HG02943 (cell line): ENCODE data around the gene SMTNL2.
A peak's percentile ranks its signal among the peaks of the same experiment; 100 is the strongest.

Experiments
- ATAC-seq: cut with Tn5 transposase; IDR thresholded peaks from one replicate; pipeline ENCODE4 v1.9.1; 2021; ENCODE audit warnings: mild to moderate bottlenecking, low read depth, moderate library complexity; ENCODE audit not compliant: unreplicated experiment

The SMTNL2 gene

GRCh38 chr17:4544951-4545216 lies 39.4 kb upstream of the SMTNL2 start:
- no peak for ATAC-seq

DNA sequence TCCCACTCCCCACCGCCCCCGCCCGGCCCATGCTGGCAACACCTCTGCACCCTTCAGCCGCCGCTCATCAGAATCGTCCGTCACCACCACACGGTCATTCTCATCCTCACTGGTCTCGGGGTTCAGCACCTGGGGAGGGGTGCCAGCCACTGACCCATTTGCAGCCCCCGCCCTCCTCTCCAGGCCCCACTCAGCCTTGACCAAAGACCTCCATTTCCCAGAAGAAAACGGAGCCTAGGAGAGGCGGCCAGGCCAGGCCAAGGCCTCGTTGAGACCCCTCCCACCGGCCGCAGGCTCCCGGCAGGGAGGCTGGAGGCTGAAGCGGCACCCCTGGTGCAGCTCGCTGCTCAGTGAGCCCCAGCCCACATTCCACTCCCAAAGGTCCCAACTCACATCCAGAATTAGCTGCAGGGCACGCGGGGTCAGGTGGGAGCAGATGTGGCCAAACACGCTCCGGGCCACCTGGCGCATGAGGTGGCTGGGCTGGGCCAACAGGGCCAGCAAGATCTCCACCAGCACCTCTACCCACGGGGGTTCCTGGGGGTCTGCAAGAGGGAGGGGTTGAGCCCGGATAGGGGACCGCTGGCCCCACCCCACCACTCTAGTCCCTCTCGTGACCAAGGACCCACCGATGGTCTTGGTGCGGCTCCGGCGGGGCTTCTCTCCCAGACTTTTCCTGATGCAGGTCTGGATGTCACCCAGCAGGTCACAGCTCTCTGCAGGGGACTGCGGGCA lies 38.9 kb upstream of the SMTNL2 start:
- no peak for ATAC-seq

DNA sequence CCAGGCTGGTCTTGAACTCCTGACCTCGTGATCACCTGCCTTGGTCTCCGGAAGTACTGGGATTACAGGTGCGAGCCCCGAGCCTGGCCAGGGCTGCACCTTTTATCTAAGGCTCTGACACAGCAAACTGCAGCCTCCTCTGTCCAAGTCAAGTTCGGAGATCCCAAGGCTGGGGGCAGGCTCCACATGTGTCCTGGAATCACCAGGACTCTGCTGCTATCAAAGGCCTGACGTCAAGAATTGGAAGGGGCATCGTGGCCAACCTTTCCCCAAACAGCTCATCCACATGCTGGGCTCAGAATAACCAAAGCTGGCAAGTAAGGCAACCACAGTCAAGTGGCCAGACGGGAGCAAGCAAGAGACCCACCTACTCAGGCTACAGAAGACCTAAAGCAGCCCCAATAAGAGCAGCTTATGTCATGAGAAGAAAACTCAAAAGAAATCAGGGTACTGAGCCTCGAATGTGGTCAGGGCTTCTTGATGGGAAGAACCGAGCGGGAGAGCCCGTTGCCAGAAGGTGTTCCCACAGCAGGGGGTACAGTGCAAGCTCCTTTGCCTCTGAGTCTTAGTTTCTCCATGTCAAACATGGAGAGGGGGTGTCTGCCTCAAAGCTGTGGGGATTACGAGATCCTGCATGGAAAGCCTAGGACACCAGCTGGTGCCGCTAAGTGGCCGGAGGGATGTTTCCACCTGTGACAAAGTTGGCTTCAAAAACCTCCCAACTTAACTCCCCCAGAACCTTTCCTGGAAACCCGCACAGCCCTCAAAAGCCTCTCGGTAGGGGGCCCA lies 37.0 kb upstream of the SMTNL2 start:
- no peak for ATAC-seq

- ATAC-seq, result no peak
These were observed 36.3 kb upstream of the SMTNL2 start for GRCh38 chr17:4548061-4548461.

DNA sequence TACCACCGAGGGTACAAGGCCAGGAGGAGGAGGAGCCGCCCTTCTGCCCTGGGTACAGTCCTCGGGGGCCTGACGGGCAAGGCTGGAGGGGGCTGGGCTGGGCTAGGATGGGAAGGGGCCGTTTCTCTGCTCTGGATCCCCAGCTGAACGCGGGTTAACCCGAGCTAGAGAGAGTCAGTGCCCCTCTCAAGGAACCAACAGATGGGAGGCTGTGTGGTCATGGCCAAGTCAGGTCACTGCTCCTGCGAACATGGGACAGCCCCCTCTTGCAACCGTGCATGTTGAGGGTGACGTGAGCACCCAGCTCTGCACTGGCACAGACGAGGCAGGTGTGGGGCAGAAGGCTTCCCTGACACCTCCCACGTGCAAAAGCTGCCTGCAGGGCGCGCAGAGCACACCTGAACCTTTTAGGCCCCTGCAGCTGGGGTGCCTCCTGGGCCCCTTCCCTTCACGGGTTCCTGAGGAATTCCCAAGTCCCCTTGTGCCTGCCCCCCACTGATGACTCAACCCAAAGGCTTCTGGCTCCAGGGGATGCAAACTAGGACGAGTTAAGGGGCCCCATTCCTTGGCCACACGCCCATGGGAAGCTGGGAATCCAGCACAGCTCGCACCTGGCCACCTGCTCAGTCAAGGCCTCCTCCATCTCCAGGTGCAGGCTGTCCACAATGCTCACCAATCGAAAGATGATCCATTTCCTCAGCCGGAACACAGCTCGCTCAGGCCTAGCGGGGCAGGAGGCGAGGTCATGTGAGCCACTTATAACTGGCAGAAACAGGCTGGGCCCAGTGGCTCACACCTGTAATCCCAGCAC lies 35.4 kb upstream of the SMTNL2 start:
- ATAC-seq, result no peak

DNA sequence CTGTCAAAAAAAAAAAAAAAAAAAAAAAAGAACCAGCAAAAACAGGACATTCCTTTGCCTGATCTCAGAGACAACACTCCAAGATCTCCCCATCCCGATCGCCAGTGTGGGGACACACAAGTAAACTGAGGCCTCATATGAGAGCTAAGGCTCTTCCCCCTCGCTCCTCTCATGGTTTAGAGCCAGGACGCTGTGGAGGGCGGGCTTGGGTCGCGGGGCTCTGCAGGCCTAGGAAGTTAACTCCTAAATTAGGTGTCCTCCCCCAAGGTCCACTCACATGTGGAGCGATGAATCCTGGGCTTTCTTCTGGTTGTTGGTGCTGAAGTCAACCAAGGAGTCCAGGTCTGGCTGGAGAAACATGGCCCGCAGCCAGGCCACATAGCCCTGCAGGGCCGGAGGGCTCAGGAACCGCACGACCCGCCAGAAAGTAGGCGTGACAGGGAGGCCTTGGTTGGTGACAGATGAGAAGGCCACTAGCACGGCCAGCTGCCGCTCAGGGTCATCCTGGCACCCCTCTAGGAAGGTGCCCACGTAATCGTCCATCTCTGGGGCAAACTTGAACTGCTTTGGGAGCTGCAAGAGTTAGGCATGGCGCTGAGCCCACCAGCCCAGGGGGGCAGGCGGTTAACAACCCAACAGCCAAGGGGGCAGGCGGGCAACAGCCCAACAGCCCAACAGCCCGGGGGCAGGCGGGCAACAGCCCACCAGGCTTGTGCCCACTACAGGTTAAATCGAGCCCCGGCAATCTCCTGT lies 34.4 kb upstream of the SMTNL2 start:
- ATAC-seq, result no peak

DNA sequence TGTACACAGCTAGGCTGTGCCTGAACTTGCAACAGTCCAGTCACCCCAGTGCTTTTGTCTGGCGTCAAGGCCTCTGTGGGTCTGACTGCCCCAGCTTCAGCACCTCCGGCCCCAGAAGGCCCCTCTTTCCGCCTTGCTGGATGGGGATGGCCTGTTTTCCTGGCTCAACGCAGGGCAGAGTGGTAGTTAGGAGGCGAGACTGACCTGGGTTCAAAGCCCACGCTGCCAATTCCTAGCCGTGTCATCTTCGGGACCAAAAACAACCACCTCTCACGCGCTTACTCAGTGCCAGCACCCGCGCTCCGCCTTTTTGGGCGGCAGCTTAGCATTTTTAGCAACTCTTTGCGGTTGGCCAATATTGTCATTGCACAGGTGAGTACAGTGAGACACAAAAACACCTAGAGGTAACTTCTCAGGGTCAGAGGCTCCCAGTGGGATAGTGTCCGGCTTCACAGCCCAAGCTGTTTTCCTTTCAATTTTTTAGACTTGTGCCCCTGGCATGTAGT lies 33.7 kb upstream of the SMTNL2 start:
- no peak for ATAC-seq

- ATAC-seq, result no peak
These were observed 33.2 kb upstream of the SMTNL2 start for GRCh38 chr17:4551141-4551540.

- no peak for ATAC-seq
These were observed 32.4 kb upstream of the SMTNL2 start for GRCh38 chr17:4551796-4552525.

GRCh38 chr17:4553669-4554068 lies 30.7 kb upstream of the SMTNL2 start:
- ATAC-seq, result no peak

DNA sequence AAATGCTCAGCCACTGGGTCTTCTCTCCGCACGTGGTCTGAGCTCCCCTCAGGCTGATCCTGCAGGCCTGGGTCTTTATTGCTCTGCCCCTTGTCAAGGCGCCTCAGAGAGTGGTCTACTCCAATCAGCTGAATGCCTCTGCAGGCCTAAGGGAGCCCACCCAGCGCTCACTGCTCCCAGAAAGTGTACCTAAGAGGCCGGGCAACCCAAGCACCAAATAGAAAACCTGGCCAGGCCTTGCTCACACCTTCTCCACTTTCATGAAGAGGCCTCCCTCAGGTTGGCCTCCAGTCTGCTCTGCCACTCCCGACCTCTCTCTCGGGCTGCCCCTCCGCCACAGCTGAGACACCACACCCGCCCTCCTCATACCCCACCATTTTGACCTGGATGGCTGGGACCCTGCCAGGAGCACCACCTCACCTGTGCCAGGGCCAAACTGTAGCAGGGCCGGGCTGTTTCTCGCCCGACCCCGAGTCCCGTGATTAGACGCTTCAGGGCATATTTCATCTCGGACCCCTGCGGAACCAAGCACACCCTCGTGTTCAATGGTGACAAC lies 29.8 kb upstream of the SMTNL2 start:
- ATAC-seq, result no peak

DNA sequence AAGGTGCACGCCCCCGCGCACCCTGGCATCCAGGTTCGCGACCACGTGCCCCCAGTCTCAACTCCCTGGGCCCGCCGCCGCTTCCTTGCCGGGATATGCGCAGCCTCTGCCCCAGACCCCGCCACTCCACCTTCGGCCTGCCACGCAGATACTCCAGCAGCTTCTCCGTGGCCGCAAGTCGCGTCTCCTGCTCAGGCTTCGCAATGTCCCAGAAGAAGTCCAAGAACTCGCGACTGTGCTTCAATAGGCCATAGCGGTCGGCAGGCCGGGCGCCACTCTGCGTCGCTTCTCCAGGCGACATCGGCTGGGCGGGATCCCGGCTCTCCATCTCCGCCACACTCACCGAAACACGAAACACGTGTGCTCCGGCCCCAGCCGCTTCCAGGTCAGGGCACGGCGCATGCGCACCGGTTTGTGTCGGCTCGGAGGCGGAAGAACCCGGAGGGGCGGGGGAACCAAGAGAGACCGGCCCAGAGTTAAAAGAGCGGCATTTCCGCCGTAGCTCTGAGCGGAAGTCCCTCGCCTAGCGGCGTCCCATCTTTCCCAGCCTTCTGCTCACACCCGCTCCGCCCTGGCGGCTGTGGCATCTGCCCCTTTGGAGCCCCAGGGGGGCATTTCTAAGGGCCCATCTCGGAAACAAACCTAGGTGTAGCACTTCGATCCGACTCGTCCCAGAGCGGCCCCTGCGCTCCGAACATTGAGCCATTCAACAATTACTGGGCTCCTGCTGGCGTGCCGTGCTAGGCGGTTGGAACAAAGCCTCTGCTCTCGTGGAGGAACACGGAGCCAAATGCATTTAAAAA lies 29.1 kb upstream of the SMTNL2 start, which contains the start of gene MYBBP1A:
Gene MYBBP1A, minus strand, starts transcription at position 388 of the 803 bp plus-strand sequence. Its CDS starts 60 bp downstream, at position 328.
- ATAC-seq, result peak; percentile 69

DNA sequence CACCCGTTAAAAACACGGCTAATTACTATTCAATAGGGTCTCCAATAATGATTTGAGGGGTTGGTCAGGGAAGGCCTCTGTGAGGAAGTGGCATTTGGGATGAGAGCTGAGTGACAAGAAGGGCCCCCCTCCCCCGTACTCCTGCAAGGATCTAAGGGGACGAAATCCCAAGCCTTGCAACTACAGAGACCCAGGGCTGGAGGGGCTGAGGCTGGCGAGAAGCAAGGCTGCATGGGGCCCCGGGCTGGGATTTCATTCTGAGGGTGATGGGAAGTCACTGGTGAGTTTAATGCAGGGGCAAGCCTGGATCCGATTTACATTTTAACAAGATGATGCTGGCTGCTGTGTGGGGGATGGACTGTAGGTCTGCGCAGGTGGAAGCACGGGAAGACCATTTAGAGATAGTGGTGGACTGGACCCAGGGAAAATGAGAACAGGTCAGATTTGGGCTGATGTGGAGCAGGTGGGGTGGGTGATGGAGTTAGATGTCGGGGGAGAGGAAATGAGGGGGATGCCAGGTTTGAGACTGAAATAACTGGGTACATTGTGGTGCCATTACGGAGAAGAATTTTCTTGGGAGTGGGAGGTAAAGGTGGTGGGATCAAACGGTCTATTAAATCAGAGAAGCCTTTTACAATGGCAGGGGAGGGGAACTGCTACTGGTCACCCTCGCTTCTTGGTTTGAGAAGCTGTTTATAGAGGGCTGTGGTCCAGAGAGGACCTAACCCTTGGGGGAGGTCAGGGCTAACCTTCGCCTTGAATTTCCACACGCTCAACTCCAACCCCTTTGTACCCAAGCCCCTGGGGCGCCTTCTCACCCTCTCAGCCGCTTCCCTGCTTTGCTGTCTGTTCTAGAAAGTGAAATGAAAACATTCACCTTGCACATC lies 28.2 kb upstream of the SMTNL2 start:
- ATAC-seq, result no peak

DNA sequence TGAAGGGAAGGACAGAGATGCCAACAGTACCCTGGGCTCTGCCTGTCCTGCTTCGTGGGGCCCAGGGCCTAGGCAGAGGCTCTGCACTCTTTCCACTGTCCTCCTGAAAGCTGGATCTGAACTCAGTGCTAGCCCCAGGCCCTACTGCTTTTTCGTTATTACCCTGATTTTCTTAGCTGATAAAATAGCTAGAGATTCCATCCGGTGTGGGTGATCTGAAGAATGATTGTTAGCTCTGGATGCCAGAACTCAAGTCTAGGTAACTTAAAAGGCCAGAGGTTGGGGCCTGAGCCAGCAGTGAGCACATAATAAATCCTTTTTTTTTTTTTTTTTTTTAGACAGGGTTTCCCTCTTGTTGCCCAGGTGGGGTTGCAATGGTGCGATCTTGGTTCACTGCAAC lies 27.3 kb upstream of the SMTNL2 start:
- ATAC-seq, result no peak

DNA sequence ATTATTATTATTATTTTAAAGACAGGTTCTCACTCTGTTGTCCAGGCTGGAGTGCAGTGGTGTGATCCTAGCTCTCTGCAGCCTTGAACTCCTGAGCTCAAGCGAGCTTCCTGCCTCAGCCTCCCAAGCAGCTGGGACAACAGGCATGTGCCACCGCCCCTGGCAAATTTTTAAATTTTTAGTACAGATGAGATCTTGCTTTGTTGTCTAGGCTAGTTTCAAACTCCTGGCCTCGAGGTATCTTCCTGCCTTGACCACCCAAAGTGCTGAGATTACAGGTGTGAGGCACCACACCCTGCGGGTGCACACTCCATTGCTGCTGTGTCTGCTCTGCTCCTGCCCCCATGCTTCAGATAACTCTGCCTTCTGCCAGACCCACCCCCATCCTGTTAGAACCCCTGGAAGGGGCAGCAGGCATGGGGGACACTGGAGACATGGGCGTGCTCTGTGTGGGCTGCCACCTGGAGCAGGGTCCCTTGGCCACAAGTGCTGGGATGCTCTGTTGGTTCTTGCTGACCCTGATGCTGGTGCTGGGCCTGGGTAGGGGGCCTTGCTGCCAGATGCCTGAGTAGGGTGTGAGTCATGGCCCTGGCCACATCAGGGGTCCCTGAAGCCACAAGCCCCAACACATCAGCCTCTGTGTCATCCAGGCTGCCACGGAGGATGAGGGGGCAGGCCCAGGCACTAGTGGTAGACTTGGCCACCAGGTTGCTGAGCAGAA lies 26.5 kb upstream of the SMTNL2 start:
- no peak for ATAC-seq

DNA sequence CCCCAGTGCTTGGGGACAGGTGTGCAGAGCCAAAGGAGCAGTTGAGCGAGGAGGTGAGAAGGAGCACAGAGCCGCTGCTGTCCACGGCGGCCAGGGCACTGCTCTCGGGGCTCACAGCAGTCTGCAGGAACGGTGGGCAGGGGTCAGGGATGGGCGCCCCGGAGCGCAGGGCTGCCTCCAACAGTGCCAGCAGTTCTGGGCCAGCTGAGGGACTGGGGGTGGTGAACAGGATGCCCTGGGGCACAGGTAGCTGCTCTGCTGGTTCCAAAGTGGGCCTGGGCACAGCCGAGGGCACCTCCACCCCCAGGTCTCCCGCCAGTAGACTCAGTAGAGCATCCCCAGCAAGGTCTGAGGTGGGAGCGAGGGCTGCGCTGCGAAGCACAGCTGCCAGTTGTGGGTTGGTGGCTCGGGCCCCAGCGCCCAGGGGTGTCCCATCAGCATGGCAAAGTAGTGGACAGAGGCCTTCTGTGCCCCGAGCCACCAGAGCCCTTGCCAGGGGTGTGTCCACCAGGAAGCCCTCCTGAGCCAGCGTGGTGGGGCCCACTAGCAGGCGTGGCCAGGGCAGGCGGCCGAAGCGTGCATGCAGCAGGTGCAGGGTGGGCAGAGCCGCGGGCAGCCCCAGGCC lies 25.9 kb upstream of the SMTNL2 start:
- ATAC-seq, result no peak
